Measurements from ENCODE around the gene GPR158.

The GPR158 gene, protein sequence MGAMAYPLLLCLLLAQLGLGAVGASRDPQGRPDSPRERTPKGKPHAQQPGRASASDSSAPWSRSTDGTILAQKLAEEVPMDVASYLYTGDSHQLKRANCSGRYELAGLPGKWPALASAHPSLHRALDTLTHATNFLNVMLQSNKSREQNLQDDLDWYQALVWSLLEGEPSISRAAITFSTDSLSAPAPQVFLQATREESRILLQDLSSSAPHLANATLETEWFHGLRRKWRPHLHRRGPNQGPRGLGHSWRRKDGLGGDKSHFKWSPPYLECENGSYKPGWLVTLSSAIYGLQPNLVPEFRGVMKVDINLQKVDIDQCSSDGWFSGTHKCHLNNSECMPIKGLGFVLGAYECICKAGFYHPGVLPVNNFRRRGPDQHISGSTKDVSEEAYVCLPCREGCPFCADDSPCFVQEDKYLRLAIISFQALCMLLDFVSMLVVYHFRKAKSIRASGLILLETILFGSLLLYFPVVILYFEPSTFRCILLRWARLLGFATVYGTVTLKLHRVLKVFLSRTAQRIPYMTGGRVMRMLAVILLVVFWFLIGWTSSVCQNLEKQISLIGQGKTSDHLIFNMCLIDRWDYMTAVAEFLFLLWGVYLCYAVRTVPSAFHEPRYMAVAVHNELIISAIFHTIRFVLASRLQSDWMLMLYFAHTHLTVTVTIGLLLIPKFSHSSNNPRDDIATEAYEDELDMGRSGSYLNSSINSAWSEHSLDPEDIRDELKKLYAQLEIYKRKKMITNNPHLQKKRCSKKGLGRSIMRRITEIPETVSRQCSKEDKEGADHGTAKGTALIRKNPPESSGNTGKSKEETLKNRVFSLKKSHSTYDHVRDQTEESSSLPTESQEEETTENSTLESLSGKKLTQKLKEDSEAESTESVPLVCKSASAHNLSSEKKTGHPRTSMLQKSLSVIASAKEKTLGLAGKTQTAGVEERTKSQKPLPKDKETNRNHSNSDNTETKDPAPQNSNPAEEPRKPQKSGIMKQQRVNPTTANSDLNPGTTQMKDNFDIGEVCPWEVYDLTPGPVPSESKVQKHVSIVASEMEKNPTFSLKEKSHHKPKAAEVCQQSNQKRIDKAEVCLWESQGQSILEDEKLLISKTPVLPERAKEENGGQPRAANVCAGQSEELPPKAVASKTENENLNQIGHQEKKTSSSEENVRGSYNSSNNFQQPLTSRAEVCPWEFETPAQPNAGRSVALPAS (N-terminal part only)

DNA sequence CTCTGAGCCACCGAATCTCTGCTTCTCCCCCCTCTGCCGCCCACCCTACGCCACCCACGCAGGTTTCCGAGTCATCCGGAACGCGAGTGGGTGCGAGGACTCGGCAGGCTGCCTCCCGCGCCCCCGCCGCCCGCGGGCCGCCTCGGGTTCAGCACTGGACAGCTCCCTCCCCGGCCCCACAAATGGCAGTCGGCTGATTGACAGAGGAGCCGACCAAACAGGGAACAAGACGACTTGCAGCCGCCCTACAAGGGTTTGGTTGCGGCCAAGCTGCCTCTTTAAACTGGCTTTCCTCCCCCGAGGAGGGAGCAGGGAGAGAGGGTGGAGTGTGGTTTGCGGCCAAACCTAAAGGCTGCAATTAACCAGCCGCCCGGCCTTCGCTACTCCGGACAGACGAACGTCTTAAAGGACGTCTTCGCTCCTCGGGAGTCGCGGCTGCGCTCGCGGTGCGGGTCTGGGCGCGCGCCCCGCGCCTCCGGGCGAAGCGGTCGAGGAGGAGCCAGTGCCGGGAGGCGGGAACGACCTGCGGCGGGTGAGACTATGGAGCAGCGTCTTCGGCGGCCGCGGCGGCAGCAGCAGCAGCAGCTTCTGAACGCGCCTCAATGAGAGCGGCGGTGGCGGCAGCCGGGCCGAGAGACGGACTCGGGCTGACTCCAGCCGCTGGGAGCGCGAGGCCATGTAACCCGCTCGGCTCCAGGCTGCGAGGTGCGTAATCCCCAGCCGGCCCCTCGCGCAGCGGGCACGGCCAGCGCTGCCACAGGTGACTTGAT, at the start of gene GPR158:
TSS of gene GPR158 (plus strand) at position 541 of the 770 bp plus-strand sequence. CDS start 420 bp downstream, outside the sequence.
- DNase-seq: peak; percentile 92

DNA sequence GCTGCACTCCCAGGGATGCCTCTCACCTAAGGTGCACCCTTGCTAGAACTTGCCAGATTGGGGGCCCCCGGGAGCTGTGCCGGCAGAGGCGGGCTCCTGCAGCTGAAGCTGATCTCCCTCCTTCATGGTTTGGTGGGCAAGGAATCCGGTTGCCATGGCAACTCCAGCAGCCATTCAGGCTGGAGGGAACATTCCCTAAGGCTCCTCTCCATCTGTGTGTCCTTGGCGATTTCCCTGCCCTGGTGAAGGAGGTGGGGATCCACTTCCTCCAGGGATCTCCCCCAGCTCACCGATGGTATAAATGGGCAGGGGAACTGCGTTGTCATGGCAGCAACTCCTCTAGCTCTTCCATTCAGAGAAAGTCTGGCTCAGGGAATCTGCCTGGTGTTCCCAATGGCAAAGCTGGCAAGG, 49.6 kb upstream of the GPR158 start:
- DNase-seq: no peak

DNA sequence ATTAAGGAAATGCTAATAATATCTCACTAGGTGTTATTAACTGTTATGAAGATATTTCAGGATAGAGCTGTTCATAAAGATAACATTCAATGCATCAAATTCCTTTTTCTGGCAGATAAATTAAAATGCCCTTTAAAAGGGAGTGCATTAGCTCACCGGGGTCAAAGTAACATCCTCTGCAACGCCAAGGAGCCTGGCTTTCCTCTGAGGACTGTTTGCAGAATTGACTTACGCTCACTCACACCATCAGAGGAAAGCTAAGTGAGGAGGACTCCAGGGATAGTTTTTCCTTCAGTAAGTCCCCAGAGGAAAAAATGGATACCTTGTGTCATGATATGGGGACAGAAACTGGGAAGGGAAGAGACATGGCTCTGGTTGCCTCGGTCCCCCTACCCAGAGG, 45.2 kb upstream of the GPR158 start:
- DNase-seq: no peak

DNA sequence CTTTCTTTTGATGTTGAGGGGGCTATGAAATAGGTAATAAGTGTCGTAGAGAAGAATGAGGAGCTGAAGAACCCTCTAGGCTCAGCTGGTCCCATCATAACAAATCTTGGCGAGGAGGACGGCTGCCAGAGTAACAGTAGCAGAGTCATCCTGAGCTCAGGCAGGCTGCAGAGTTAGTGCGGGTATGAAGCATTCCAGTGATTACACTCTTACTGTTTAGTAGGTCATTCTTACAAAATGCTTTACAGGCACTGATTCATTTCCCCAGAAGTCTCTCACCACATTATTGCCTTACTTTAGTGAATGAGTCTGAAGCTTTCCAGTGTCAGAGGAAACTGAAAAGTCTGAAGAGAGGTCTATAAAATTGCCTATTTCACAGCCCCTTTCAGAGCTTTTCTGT, 43.9 kb upstream of the GPR158 start:
- no peak for DNase-seq

DNA sequence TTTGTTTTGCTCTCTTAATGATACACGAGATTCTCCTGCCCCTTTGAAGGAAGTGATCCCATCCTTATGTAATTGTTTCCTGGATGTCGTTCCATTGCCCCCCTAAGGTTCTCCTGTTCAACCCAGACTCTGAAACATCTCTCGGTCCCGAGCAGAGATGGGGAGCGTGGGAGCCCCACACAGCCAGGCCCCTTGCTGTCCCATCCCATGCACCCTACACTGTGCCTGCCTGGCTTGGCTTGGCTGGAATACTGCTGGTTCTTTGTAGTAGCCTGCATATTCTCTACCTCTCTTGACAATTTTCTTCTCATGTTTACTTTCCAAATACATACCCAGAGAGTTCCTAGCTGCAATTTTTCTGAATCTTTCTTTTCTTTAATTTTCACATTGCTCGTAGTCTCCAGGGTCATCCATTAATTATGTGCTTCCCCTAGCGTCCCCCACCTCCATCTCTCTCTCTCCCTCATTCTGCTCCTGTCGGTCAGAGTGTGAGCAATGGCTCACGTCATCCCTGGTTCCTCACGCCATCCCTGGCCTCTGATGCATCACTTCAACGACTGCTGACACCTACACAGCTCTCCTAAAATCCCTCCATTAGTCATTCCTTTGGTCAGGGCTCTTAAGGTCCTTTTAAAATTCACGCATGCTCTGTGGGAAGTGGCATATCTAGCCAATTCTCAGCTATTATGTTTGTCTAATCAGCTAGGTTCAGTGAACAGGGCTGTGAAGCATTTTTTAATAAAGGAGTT, 32.5 kb upstream of the GPR158 start:
- DNase-seq: peak; percentile 15

DNA sequence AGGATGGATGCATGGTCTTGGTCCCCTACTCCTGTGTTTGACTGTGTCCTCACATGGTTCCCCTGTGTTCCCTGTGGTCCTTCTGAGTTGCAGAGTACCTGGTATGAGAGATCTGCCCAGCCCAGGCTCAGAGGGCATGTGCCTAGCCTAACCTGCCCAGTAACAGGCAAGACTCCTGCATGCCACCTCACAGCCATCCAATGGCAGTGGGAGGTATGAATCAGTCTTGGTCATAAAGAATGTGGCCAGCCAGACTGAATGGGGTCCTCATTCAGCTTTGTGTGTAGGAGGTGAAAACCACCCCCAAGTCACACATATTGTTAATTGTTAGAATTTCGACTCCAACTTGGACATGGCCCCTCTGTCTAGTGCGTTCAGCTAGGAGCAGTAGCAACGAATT, 17.2 kb upstream of the GPR158 start:
- no peak for DNase-seq

DNA sequence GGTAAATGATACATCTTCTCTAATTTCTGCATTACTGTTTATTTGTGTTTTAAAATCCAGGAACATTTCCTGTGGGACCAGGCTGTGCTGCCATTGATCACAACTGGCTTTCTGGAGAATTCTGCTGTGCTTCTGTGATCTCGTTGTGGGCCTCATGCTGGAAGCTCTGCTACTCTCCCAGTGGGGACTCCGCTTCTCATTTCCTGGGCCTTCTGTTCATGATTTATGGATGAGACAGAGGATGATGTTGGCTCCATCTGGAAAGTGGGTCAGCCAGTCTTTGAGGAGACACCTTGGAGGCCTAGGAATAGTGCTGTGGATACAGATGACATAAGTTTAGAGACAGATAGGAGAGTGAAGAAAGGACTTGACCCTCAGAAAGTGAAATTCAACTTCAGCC, 15.2 kb upstream of the GPR158 start:
- no peak for DNase-seq

DNA sequence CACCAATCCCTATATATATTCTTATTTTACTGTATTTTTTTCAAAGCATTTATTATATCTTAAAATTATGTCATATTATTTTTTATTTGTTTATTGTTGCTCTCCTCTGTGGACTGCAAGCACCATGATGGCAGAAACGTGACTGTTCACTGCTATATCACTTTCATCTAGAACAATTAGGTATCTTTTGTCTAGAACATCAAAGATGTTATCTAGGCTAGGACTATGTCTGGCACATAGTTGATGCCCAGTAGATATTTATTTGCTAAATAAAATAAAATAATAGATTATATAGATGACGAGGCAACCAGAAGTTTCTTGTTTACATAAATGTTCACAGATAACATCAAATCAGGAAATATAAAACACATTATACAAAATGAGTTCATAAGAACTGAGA, 12.4 kb upstream of the GPR158 start:
- no peak for DNase-seq

DNA sequence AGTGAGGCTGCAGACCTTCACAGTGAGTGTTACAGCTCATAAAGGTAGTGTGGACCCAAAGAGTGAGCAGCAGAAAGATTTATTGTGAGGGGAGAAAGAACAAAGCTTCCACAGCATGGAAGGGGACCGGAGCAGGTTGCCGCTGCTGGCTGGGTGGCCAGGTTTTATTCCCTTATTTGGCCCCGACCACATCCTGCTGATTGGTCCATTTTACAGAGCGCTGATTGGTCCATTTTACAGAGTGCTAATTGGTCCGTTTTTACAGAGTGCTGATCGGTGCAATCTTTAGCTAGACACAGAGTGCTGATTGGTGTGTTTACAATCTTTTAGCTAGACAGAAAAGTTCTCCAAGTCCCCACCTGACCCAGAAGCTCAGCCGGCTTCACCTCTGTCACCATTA, 11.3 kb upstream of the GPR158 start:
- peak; percentile 10 for DNase-seq

DNA sequence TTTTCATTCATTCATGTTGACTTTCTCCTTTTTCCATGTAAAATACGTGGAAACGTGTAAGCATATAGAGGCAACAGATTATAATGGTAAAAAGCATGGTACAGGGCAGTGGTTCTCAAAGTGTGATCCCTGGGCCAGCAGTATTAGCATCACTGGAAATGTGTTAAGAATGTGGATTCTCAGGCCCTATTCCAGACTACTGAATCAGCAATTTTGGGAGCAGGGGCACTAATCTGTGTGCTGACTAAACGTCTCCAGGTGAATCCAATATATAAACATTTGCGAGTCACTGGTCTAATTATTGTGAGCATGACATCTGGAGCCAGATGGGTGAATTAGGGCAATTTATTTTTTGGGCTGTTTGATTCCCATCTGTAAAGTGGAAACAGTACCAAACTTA, 5.1 kb upstream of the GPR158 start:
- no peak for DNase-seq

DNA sequence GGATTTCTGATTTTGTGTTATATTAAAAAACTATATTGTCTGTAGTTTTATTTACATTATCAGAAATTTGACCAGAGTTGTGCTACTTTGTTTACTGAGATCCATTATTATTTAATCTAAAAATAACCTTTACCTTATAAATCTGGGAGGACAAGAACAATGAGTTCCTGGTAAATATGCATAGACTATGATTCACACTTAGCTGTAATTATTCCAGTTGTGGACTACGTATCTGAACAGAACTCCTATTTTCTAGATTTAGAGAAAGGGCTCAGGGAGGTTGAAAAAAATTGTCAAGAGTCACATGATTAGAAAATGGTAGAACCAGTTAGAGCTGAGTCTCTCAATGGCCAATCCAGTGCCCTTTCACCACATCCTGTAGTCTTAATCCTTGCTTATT, 4.2 kb upstream of the GPR158 start:
- no peak for DNase-seq

DNA sequence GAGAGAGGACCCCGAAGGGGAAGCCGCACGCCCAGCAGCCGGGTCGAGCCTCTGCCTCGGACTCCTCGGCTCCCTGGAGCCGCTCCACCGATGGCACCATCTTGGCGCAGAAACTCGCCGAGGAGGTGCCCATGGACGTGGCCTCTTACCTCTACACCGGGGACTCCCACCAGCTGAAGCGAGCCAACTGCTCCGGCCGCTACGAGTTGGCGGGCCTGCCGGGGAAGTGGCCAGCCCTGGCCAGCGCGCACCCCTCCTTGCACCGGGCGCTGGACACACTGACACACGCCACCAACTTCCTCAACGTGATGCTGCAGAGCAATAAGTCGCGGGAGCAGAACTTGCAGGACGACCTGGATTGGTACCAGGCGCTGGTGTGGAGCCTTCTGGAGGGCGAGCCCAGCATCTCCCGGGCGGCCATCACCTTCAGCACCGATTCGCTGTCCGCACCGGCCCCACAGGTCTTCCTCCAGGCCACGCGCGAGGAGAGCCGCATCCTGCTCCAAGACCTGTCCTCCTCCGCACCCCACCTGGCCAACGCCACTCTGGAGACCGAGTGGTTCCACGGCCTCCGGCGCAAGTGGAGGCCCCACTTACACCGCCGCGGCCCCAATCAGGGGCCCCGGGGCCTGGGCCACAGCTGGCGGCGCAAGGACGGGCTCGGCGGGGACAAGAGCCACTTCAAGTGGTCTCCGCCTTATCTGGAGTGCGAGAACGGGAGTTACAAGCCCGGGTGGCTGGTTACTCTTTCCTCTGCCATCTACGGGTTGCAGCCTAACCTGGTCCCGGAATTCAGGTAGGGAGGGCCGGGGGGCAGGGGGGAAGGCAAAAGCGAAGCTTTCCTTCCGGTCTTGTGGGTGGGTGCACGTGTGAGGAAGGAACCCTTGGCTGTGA, 973 bp downstream of the GPR158 start:
- peak; percentile 31 for DNase-seq

DNA sequence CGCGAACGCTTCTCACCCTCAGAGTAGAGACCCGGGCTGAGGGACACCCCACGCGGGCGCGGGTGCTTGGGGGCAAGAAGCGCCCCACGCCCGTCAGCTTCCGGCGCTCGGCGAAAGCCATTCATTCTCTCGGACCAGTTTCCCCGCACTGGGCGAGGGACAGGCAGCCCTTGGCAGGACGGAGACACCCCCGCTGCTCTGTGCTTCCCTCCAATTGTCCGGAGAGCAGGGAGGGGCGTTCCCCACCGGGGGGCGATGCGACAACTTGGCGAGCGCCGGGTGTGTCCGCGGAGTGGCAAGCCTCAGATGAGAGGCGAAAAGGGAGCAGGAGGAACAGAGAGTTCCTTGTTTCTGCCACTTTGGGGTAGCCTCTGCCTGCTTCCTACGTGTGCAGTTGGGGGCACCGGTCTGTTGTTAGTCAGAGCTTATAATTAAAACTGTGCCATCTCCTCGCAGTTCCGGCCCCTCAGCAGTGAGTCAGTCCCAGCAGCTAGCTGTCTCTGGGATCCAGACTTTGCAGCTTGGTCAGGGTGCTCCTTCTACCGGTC, 1.7 kb downstream of the GPR158 start:
- DNase-seq: no peak

DNA sequence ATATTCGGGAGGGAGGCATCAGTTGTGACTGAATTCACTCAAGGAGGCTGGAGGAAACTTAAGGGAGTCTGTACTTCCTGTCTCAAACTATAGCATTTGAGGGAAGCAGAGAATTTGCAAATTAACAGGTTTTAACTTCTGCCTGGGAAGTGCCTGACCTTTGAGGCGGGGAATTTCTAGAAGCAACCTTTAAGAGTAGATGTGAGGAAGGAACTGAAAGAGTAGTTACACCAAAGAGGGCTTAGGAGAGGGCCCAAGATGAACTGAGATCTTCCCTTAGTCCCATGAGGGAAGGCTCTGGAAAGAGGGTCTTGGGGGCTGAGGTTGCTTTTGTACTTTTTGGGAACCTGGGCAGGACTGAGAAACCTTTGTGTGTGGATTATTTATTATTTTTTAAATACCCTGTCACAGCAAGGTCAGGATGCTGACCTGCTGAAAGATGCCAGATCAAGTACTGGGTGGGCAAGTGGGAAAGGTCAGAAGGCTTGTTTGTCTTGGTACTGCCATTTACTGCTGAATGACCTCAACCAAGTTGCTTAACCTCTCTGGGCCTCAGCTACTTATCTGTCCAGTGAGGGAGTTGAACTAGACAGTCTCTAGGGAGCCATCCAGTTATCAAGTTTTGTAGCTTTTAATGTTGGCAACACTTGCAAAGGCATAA, 2.4 kb downstream of the GPR158 start:
- DNase-seq: no peak

DNA sequence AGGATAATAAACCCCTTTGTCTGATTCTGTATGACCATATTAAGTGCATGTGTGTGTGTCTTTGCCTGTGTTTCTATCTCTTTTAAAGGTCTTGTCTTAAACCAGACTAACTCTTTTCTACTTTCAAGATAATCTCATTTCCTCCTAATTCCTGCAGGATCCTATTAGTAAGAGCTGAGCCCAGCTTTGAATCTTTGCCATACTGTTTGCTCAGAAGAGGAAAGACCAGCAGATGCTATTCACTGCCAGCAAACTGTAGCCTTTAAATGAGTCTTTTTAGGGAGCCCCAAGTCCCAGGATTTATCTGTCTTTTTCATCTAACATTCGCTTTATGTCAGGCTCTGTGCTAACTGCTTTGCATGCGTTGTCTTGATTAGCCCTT, 2.9 kb downstream of the GPR158 start:
- DNase-seq: no peak

DNA sequence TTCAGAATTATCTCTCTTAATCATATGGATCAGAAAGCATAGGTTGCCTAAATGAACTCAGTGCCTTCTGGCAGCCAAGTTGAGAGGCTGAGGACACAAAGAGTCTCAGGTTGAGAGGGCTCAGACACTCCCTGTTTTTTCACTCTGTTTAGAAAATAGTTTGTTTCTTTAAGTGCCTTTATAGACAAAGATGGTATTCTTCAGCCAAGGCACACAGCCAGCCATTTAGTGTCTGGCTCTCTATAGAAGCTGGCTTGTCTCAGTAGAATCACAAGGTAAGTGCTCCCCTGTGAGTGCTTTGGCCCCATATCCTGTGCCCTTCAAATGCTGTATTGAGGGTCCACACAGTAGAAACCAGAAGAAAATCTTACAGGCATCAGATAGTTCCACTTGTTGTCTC, 3.6 kb downstream of the GPR158 start:
- no peak for DNase-seq

DNA sequence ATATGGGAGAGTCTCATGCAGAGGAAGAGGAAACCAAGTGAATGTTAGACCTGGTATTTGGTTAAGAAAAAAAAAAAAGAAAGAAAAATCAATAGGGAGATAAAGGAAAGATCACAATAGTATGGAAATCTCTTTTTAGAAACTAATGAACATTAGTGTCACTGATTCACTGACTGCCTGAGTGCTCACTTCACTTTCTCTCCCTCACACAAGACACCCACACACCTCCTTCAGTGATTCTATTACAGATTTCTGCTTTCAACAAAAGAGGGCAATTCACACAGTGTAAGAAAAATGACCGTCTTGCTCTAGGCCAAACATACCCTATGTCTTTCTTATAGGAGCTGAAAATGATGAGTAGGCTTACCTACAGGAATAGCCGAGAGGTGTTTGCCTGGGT, 6.0 kb downstream of the GPR158 start:
- no peak for DNase-seq

DNA sequence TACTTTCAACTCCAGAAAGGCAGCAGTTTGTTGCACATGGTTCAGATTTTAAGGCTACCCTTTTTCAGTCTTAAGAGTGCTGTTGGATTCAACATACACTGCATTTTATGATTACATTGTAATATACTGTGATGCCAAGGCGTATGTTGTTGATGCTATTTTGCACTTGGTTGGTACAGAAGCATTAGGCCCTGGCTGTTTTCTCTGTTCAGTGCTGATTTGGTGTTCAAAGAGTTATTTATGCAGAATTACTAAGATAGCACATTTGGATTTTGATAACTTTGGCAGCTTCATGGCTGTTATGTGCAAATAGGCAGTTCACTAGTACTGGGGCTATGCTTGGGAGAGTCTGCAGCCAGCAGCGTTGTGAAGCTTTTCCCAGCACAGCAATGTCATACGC, 7.8 kb downstream of the GPR158 start:
- no peak for DNase-seq

DNA sequence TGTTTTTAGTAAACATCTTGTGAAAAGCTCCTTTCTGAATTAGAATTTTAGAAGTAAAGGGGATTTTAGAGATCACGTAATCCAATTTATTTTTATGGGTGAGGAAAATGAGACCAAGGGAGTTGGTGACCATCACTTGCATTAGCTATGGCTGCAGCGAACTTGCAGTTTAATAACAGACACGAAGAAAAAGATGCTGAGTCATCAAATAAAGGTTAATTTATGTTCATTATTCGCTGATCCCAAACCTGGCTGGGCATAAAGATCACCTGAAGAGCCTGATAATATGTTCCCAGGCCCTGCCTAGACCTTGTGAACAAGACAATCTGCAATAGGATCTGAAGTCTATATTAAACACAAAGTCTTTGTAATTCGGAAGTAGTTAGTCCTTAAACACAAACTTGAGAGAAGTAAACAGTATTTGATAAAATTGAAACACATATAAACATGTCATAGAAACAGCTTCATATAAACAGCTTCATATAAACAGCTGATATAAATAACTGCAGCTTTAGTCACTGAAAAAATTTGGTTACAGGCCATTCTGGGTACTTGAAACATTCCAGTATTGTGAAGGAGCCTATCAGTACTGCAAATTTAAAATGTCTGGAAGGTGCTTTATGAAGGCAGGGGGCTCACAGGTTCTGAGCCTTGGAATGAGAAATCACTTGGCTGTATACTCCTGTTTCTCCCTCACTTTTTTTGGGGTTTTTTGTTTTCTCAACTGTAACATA, 16.5 kb downstream of the GPR158 start:
- DNase-seq: no peak

Data from DMS53 (cell line).